Hepatocyte (in vitro differentiated cells): ENCODE results near the gene PLEKHA5. TPM values are rescaled to one million over a fixed set of nuclear protein-coding genes. Genes with fewer than 3 reads are reported as not detected.
A peak's percentile ranks its signal among the peaks of the same experiment; 100 is the strongest.

Experiments
- DNase-seq: peaks from one replicate; pipeline ENCODE4 v3.0.0-alpha.2; 2016; ENCODE audit warnings: low spot score
- H2AFZ ChIP-seq: fragments of 200-600 bp; sonication (generic); 2 replicates; pipeline ENCODE4 v1.6.0; 2016; ENCODE audit warnings: antibody characterized with exemption, mild to moderate bottlenecking
- H3K27ac ChIP-seq: fragments of 200-600 bp; sonication (generic); 2 replicates; pipeline ENCODE4 v1.5.1; 2016; ENCODE audit warnings: mild to moderate bottlenecking
- H3K27me3 ChIP-seq: fragments of 200-600 bp; sonication (generic); 2 replicates; pipeline ENCODE4 v1.6.1; 2016
- H3K36me3 ChIP-seq: fragments of 200-600 bp; sonication (generic); replicated peaks from 2 replicates; pipeline ENCODE4 v1.5.1; 2016; ENCODE audit warnings: low read depth; ENCODE audit not compliant: insufficient read depth
- H3K4me1 ChIP-seq: fragments of 200-600 bp; sonication (generic); 2 replicates; pipeline ENCODE4 v1.5.1; 2016; ENCODE audit warnings: mild to moderate bottlenecking, moderate library complexity; ENCODE audit not compliant: insufficient read depth
- H3K4me2 ChIP-seq: fragments of 200-600 bp; sonication (generic); 2 replicates; pipeline ENCODE4 v1.6.0; 2016
- H3K4me3 ChIP-seq: fragments of 200-600 bp; sonication (generic); 2 replicates; pipeline ENCODE4 v1.5.1; 2016; ENCODE audit warnings: mild to moderate bottlenecking
- H3K79me2 ChIP-seq: fragments of 200-600 bp; sonication (generic); 2 replicates; pipeline ENCODE4 v1.6.0; 2017; ENCODE audit warnings: mild to moderate bottlenecking
- H3K9me2 ChIP-seq: fragments of 200-600 bp; sonication (generic); replicated peaks from 2 replicates; pipeline ENCODE4 v1.6.0; 2017; ENCODE audit warnings: mild to moderate bottlenecking; ENCODE audit not compliant: insufficient read depth
- H3K9me3 ChIP-seq: fragments of 200-600 bp; sonication (generic); 2 replicates; pipeline ENCODE4 v1.5.1; 2016; ENCODE audit warnings: low read depth, mild to moderate bottlenecking
- H4K20me1 ChIP-seq: fragments of 200-600 bp; sonication (generic); 2 replicates; pipeline ENCODE4 v1.6.0; 2016; ENCODE audit warnings: mild to moderate bottlenecking; ENCODE audit not compliant: insufficient read depth, poor library complexity, severe bottlenecking
- CTCF ChIP-seq: fragments of 200-600 bp; sonication (generic); IDR thresholded peaks from 2 replicates; pipeline ENCODE4 v1.5.1; 2016; ENCODE audit warnings: antibody characterized with exemption, mild to moderate bottlenecking; ENCODE audit not compliant: poor library complexity
- EZH2 ChIP-seq: fragments of 200-600 bp; sonication (generic); IDR thresholded peaks from 2 replicates; pipeline ENCODE4 v1.6.1; 2016; ENCODE audit warnings: antibody characterized with exemption, mild to moderate bottlenecking, borderline replicate concordance
- EZH2phosphoT487 ChIP-seq: fragments of 200-600 bp; sonication (generic); IDR thresholded peaks from one replicate; pipeline ENCODE4 v1.6.1; 2018; ENCODE audit warnings: antibody characterized with exemption, mild to moderate bottlenecking, low read depth, moderate library complexity; ENCODE audit not compliant: unreplicated experiment, severe bottlenecking
- WGBS: methylation state at CpG from one replicate; pipeline ENCODE4 v1.1.6; 2016; ENCODE audit warnings: low lambda C conversion rate; ENCODE audit errors: missing lambda C conversion rate; 5-methylcytosine and 5-hydroxymethylcytosine counted together
- polyA plus RNA-seq: library from polyadenylated mRNA; unstranded; fragments of >200 nt; fragmentation: Nextera tagmentation; extraction: Ambion mirVana; gene quantifications from 2 replicates; pipeline ENCODE4 v1.2.1, GENCODE V29; 2016
- total RNA-seq: library from RNA; depleted of rRNA; stranded (reverse); fragments of >200 nt; gene quantifications from 2 replicates; pipeline ENCODE4 v1.2.3, GENCODE V29; 2014

Gene PLEKHA5
- total and polyA plus RNA-seq, 2 experiments from 2014 or later = 32.2 to 39.6 TPM

DNA sequence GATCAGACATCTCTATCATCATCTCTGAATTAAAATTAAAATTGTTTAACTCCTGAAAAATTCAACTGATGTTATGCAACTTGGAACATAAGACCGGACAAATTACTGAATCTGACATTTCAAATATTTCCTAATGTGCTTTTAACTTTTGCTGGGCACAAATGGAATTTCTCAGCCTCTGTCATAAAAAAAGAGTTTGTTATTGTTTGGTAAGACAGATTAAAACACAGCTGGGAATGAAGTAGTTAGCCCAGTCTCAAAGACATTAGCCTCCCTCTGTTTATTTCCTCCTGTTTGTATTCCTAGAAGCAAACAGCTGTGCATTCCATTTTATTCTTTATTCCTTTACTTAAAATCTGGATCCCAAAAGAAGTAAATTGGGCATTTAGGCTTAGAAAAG lies 29.4 kb downstream of the PLEKHA5 start:
- no peaks in the 10 kb centered on the region for H3K9me3 ChIP-seq
- TF ChIP-seq EZH2phosphoT487 (no peak), CTCF (no peak), EZH2 (no peak)
- H3K27me3 ChIP-seq = no peaks in the 10 kb centered on the region
- WGBS = 67% methylated on average over 1 of the region's 1 CpG
- no peaks in the 10 kb centered on the region for H3K36me3 ChIP-seq
- H3K4me3 ChIP-seq = no peak overlapping the region
- H3K9me2 ChIP-seq = no peaks in the 10 kb centered on the region
- no peaks in the 10 kb centered on the region for H4K20me1 ChIP-seq
- H3K79me2 ChIP-seq = peaks cover 91% of the 10 kb centered on the region
- DNase-seq = no peak
- H3K27ac ChIP-seq = no peak overlapping the region
- no peak overlapping the region for H3K4me2 ChIP-seq
- no peak overlapping the region for H2AFZ ChIP-seq
- peaks cover 4% of the 10 kb centered on the region for H3K4me1 ChIP-seq

DNA sequence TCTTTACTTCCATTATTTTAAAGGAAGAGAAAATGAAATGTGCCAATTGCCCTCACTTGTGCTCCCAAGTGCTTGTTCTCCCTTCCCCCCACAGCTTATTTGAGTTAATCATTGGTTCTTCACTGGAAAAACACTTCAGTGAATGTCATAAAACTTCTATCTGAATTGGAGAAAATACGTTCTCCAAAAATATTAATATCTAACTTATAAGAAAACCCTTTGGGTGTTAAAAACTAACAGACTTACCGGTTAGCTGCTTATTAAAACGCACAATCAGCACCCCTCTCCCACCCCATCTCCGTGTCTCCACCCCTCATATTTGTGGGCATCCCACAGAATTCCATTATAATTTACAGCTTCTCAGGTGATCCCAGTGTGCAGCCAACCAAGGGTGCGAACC lies 31.7 kb downstream of the PLEKHA5 start:
- H3K27ac ChIP-seq = no peak overlapping the region

DNA sequence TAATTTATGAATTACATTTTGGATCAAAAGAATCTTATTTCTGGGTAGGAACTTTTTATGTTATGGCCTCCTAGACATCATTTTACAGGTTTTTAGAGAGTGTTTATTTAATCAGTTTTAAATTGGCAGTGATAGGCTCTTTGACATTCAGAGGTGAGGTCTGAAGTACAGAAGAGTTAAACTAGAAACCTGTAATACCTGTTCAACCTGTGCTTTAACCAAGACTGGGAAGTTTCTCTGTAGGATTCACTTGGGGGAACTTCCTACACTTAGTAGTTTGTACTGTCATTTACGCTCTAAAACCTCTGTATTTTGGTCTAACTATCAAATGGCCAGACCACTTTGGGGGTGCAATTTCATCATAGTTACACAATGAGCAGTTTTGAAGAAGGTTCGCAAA lies 35.9 kb downstream of the PLEKHA5 start:
- Histone ChIP-seq H3K36me3 (no peaks in the 10 kb centered on the region), H3K4me1 (peaks cover 33% of the 10 kb centered on the region), H3K27me3 (no peaks in the 10 kb centered on the region), H3K9me2 (no peaks in the 10 kb centered on the region), H3K79me2 (peaks cover 93% of the 10 kb centered on the region), H3K4me2 (peak overlapping the region; percentile 59), H2AFZ (no peak overlapping the region), H3K9me3 (no peaks in the 10 kb centered on the region), H4K20me1 (no peaks in the 10 kb centered on the region), H3K27ac (peak overlapping the region; percentile 43), H3K4me3 (no peak overlapping the region)
- TF ChIP-seq CTCF (no peak), EZH2phosphoT487 (no peak), EZH2 (no peak)
- whole genome bisulfite sequencing = 81% methylated on average over 2 of the region's 2 CpGs
- peak; percentile 19 for DNase-seq

More for the DNA sequence above, 31.7 kb downstream of the PLEKHA5 start:
- H3K4me2 ChIP-seq = no peak overlapping the region
- H3K79me2 ChIP-seq = peaks cover 86% of the 10 kb centered on the region
- TF ChIP-seq CTCF (no peak), EZH2 (no peak), EZH2phosphoT487 (no peak)
- peaks cover 23% of the 10 kb centered on the region for H3K4me1 ChIP-seq
- no peaks in the 10 kb centered on the region for H3K27me3 ChIP-seq
- H3K9me3 ChIP-seq = no peaks in the 10 kb centered on the region
- H2AFZ ChIP-seq = no peak overlapping the region
- H3K4me3 ChIP-seq = no peak overlapping the region
- no peaks in the 10 kb centered on the region for H3K9me2 ChIP-seq
- DNase-seq = no peak
- 89% methylated on average over 5 of the region's 5 CpGs for WGBS
- no peaks in the 10 kb centered on the region for H3K36me3 ChIP-seq
- H4K20me1 ChIP-seq = no peaks in the 10 kb centered on the region

DNA sequence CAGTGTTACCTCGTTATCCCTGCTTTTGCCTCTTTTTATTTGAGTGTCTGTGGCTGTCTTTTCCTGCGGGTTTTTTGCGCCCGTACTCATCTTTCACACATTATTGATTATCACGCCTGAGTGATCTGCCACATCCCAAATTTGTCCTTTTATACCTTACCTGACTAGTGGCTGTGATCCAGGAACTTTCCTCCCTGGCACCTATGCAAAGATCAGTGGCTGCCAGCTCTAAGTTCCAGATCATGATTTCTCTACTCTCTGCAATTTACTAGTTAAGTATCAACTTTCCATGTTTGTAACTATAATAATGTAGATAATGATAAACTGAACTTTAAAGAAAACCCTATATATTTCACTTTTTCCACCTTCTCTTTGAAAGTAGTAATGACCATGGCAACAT lies 36.9 kb downstream of the PLEKHA5 start:
- Histone ChIP-seq H3K4me3 (no peak overlapping the region), H3K36me3 (no peaks in the 10 kb centered on the region), H2AFZ (no peak overlapping the region), H3K9me2 (no peaks in the 10 kb centered on the region), H3K27me3 (no peaks in the 10 kb centered on the region), H3K4me1 (peaks cover 33% of the 10 kb centered on the region), H3K27ac (peak overlapping the region; percentile 43), H3K9me3 (no peaks in the 10 kb centered on the region), H3K79me2 (peaks cover 93% of the 10 kb centered on the region), H3K4me2 (peak overlapping the region; percentile 59), H4K20me1 (no peaks in the 10 kb centered on the region)
- no peak for DNase-seq
- WGBS = 79% methylated on average over 5 of the region's 5 CpGs
- TF ChIP-seq EZH2 = no peak
- no peak for TF ChIP-seq CTCF
- no peak for TF ChIP-seq EZH2phosphoT487
